OCI-M1 (cell line): ENCODE data around the gene LYRM4.

Experiments used
- DNase-seq: peaks from one replicate; lab custom pipeline; 2025; lab: John Stamatoyannopoulos, UW

The LYRM4 gene

GRCh38 chr6:5205877-5206850 lies 54.6 kb downstream of the LYRM4 start:
- DNase-seq = peak; percentile 95

- DNase-seq = peak; percentile 31
These were observed 55.7 kb downstream of the LYRM4 start for GRCh38 chr6:5205035-5205507.

GRCh38 chr6:5204376-5204775 lies 56.4 kb downstream of the LYRM4 start:
- no peak for DNase-seq

- DNase-seq = no peak
These were observed 57.2 kb downstream of the LYRM4 start for GRCh38 chr6:5203546-5203945.

GRCh38 chr6:5202941-5203340 lies 57.8 kb downstream of the LYRM4 start:
- no peak for DNase-seq

GRCh38 chr6:5202206-5202605 lies 58.5 kb downstream of the LYRM4 start:
- DNase-seq = no peak

- DNase-seq = no peak
These were observed 59.5 kb downstream of the LYRM4 start for GRCh38 chr6:5201271-5201670.

GRCh38 chr6:5199702-5200101 lies 61.0 kb downstream of the LYRM4 start:
- no peak for DNase-seq

- no peak for DNase-seq
These were observed 61.5 kb downstream of the LYRM4 start for GRCh38 chr6:5199283-5199682.

GRCh38 chr6:5197084-5197483 lies 63.7 kb downstream of the LYRM4 start:
- no peak for DNase-seq

- DNase-seq = no peak
These were observed 68.5 kb downstream of the LYRM4 start for GRCh38 chr6:5192135-5192794.

GRCh38 chr6:5191722-5192121 lies 69.0 kb downstream of the LYRM4 start:
- DNase-seq = no peak

- DNase-seq = no peak
These were observed 69.5 kb downstream of the LYRM4 start for GRCh38 chr6:5191222-5191621.

- no peak for DNase-seq
These were observed 70.2 kb downstream of the LYRM4 start for GRCh38 chr6:5190507-5190906.

- no peak for DNase-seq
These were observed 72.1 kb downstream of the LYRM4 start for GRCh38 chr6:5188646-5189045.

GRCh38 chr6:5184878-5185277 lies 75.9 kb downstream of the LYRM4 start:
- DNase-seq = no peak

GRCh38 chr6:5184218-5184617 lies 76.5 kb downstream of the LYRM4 start:
- DNase-seq = peak; percentile 52

GRCh38 chr6:5181510-5182317 lies 79.0 kb downstream of the LYRM4 start:
- DNase-seq = no peak

- no peak for DNase-seq
These were observed 80.1 kb downstream of the LYRM4 start for GRCh38 chr6:5180636-5181035.

GRCh38 chr6:5179917-5180316 lies 80.8 kb downstream of the LYRM4 start:
- peak; percentile 34 for DNase-seq

- DNase-seq = no peak
These were observed 81.9 kb downstream of the LYRM4 start for GRCh38 chr6:5178806-5179205.

GRCh38 chr6:5175635-5176034 lies 85.1 kb downstream of the LYRM4 start:
- no peak for DNase-seq
